GM12878 (cell line): ENCODE results near the gene NUDT6. TPM values are rescaled to one million over a fixed set of nuclear protein-coding genes. Genes with fewer than 3 reads are reported as not detected.

Source experiments
- ATAC-seq: fragments of 200-7000 bp; cut with Tn5 transposase; 3 replicates; pipeline ENCODE4 v1.9.1; 2020; ENCODE audit warnings: mild to moderate bottlenecking, moderate library complexity
- BruUV-seq: library from RNA; stranded (reverse); fragments of 400-500 nt; replicated peaks from 2 replicates; lab custom pipeline; 2021; lab: Mats Ljungman, UMichigan
- CTCF ChIA-PET: fragments of 300-600 bp; sonication (Branson Sonifier 250); formaldehyde crosslinking; extraction: SDS; loops from one replicate; lab custom pipeline; 2021; ENCODE audit warnings: inconsistent platforms; lab: Yijun Ruan, JAX
- POLR2A ChIA-PET: fragments of 350-600 bp; formaldehyde crosslinking; extraction: SDS; loops from one replicate; lab custom pipeline; 2021; ENCODE audit warnings: inconsistent platforms; lab: Charles Lee
- RAD21 ChIA-PET: fragments of 300-600 bp; sonication (Branson Sonifier 250); formaldehyde crosslinking; loops from one replicate; lab custom pipeline; 2023; ENCODE audit warnings: antibody characterized with exemption; ENCODE audit not compliant: unreplicated experiment; lab: Charles Lee
- SMC1A ChIA-PET: fragments of 300-600 bp; sonication (Branson Sonifier 250); formaldehyde crosslinking; loops from one replicate; lab custom pipeline; 2023; ENCODE audit not compliant: unreplicated experiment, uncharacterized antibody; lab: Charles Lee
- DNase-seq: peaks from one replicate; pipeline ENCODE4 v3.0.0-alpha.2; 2011; ENCODE audit warnings: low read depth, low spot score
- FAIRE-seq: peaks from 3 replicates; lab custom pipeline; 2011; peaks lifted over from hg19 to GRCh38; lab: Jason Lieb, UNC
- H2AFZ ChIP-seq: 2 replicates; pipeline ENCODE4 v1.6.0; 2011; ENCODE audit warnings: low read depth, low read length, control low read depth; ENCODE audit not compliant: control insufficient read depth
- H3K27ac ChIP-seq: 2 replicates; pipeline ENCODE4 v1.5.1; 2011; ENCODE audit warnings: control low read depth; ENCODE audit not compliant: control insufficient read depth, insufficient read depth
- H3K27me3 ChIP-seq, 2 experiments: replicated peaks in 1 of 2; 2 replicates each; pipeline versions ENCODE4 v1.6.0 to v1.6.1; 2011; ENCODE audit warnings: low read length in 1 of 2; ENCODE audit not compliant: control insufficient read depth in 2 of 2, insufficient read depth in 2 of 2
- H3K36me3 ChIP-seq, 2 experiments: 2 replicates each; pipeline ENCODE4 v1.5.1; 2011; ENCODE audit warnings: low read length in 1 of 2; ENCODE audit not compliant: control insufficient read depth in 2 of 2, insufficient read depth in 2 of 2
- H3K4me1 ChIP-seq: 2 replicates; pipeline ENCODE4 v1.6.1; 2011; ENCODE audit warnings: mild to moderate bottlenecking, low read length, moderate library complexity, mixed read lengths; ENCODE audit not compliant: control insufficient read depth, insufficient read depth
- H3K4me2 ChIP-seq: 2 replicates; pipeline ENCODE4 v1.6.0; 2011; ENCODE audit warnings: control low read depth; ENCODE audit not compliant: control insufficient read depth, insufficient read depth
- H3K4me3 ChIP-seq: fragments of 200-600 bp; sonication (generic); 2 replicates; pipeline ENCODE4 v1.5.1; 2016
- H3K79me2 ChIP-seq: 2 replicates; pipeline ENCODE4 v1.6.0; 2011; ENCODE audit warnings: low read length; ENCODE audit not compliant: control insufficient read depth, insufficient read depth
- H3K9ac ChIP-seq: 2 replicates; pipeline ENCODE4 v1.8.0; 2011; ENCODE audit warnings: low read length, control low read depth, mixed read lengths; ENCODE audit not compliant: control insufficient read depth, insufficient read depth
- H3K9me3 ChIP-seq: replicated peaks from 3 replicates; pipeline ENCODE4 v1.5.1; 2011; ENCODE audit warnings: mild to moderate bottlenecking, low read length; ENCODE audit not compliant: control insufficient read depth, insufficient read depth
- H4K20me1 ChIP-seq: 2 replicates; pipeline ENCODE4 v1.6.0; 2011; ENCODE audit not compliant: control insufficient read depth, insufficient read depth
- CREB1 ChIP-seq: IDR thresholded peaks from 2 replicates; pipeline ENCODE4 v1.6.1; 2012; ENCODE audit warnings: low read depth, mild to moderate bottlenecking, inconsistent platforms
- E2F8 ChIP-seq: fragments of 450-650 bp; IDR thresholded peaks from 2 replicates; pipeline ENCODE4 v1.6.1; 2018; ENCODE audit warnings: mild to moderate bottlenecking, low read depth, moderate library complexity; ENCODE audit not compliant: partially characterized antibody
- FOXM1 ChIP-seq: IDR thresholded peaks from 2 replicates; pipeline ENCODE4 v1.6.1; 2012; ENCODE audit warnings: low read depth, mild to moderate bottlenecking, inconsistent platforms, low read length, moderate library complexity
- GATAD2B ChIP-seq: fragments of 450-650 bp; conservative IDR thresholded peaks from 2 replicates; pipeline ENCODE4 v1.6.1; 2017; ENCODE audit warnings: low read depth, mild to moderate bottlenecking, moderate library complexity
- SMARCA5 ChIP-seq: fragments of 450-650 bp; IDR thresholded peaks from 2 replicates; pipeline ENCODE4 v1.6.1; 2017; ENCODE audit warnings: mild to moderate bottlenecking
- USF1 ChIP-seq: IDR thresholded peaks from 2 replicates; pipeline ENCODE4 v1.6.1; 2011; ENCODE audit warnings: borderline replicate concordance, low read depth, mild to moderate bottlenecking, moderate library complexity, mixed read lengths, low read length; ENCODE audit not compliant: insufficient read depth; ENCODE audit errors: extremely low read length
- in situ Hi-C: fragments of 300-500 bp; cut with MboI; formaldehyde crosslinking; loops from 9 replicates; pipeline ENCODE4 v1.14.3; 2018; ENCODE audit warnings: mixed read lengths
- intact Hi-C: fragments of 100-400 bp; cut with micrococcal nuclease; formaldehyde crosslinking; loops from one replicate; pipeline ENCODE4 v1.14.2; 2022; ENCODE audit not compliant: unreplicated experiment
- polyA plus RNA-seq, 11 experiments: library from polyadenylated mRNA; depleted of rRNA in 4 of 11; unstranded in 6 of 11; stranded (reverse) in 5 of 11; fragments of >200 nt; fragmentation: Nextera tagmentation in 4 of 11; fragmentation: Illumina TruSeq in 1 of 11; extraction: Ambion mirVana in 4 of 11; extraction: Trizol in 1 of 11; gene quantifications; 1 replicate in 1 of 11; 2 replicates in 10 of 11; pipeline versions ENCODE4 v1.2.1 to v1.2.3, GENCODE V29; 2011 to 2016; ENCODE audit warnings: inconsistent platforms in 2 of 11, missing spikeins in 2 of 11, low read depth in 1 of 11
- total RNA-seq, 4 experiments: library from RNA; depleted of rRNA in 3 of 4; stranded (reverse); fragments of >200 nt in 3 of 4; fragmentation: Illumina TruSeq in 1 of 4; extraction: Trizol in 1 of 4; gene quantifications; 2 replicates each; pipeline versions ENCODE4 v1.2.1 to v1.2.3, GENCODE V29; 2013 to 2021

The NUDT6 gene
- total and polyA plus RNA-seq, 10 of the 15 experiments (the other 5 are each of a cell fraction or from before 2014, with no cell fraction given): 3.9 to 12.4 (median 6.8) TPM

- no peak for TF ChIP-seq E2F8
Measured at GRCh38 chr4:122906859-122907305, 15.5 kb downstream of the NUDT6 start (continued).

- FAIRE-seq (no peak), DNase-seq (no peak), ATAC-seq (no peak)
- no peak overlapping the region for H2AFZ ChIP-seq
- no peaks in the 10 kb centered on the region for H3K36me3 ChIP-seq
- in situ Hi-C loops: no loop called here
- no peak overlapping the region for H3K4me2 ChIP-seq
- no TSS peak for BruUV-seq
- TF ChIP-seq CREB1 (no peak), USF1 (no peak), FOXM1 (no peak), SMARCA5 (no peak), GATAD2B (no peak)
- no peak overlapping the region for H3K4me3 ChIP-seq
- SMC1A ChIA-PET: interaction anchor here (1.1 to 1.4 kb wide), 4 partner anchors 8 to 144 kb away, joined by 4 to 6 read pairs (median 4); no protein-coding TSS in a partner anchor
- H3K27ac ChIP-seq: no peak overlapping the region
- CTCF ChIA-PET: interaction anchor here (1.2 to 2.5 kb wide), 3 partner anchors 8 to 146 kb away, joined by 4 to 16 read pairs (median 8); no protein-coding TSS in a partner anchor
- no peaks in the 10 kb centered on the region for H3K27me3 ChIP-seq
- no peak overlapping the region for H3K9ac ChIP-seq
- intact Hi-C loops: no loop called here
- RAD21 ChIA-PET: interaction anchor here (1.3 kb wide), 1 partner anchor 296 kb away, joined by 3 read pairs; no protein-coding TSS in a partner anchor
- H3K9me3 ChIP-seq: no peaks in the 10 kb centered on the region
- no peaks in the 10 kb centered on the region for H3K4me1 ChIP-seq
- no peaks in the 10 kb centered on the region for H4K20me1 ChIP-seq
- POLR2A ChIA-PET: no interaction called here
- no peaks in the 10 kb centered on the region for H3K79me2 ChIP-seq
Measured at GRCh38 chr4:122903766-122904288, 18.6 kb downstream of the NUDT6 start.
